ENCODE data around the gene RAP1GAP2. TPM values are rescaled to one million over a fixed set of nuclear protein-coding genes. Genes with fewer than 3 reads are reported as not detected.

RAP1GAP2 gene
- total and polyA plus RNA-seq, 7 experiments from 2014 or later: 0.54 to 95.6 (median 2.6) TPM

DNA sequence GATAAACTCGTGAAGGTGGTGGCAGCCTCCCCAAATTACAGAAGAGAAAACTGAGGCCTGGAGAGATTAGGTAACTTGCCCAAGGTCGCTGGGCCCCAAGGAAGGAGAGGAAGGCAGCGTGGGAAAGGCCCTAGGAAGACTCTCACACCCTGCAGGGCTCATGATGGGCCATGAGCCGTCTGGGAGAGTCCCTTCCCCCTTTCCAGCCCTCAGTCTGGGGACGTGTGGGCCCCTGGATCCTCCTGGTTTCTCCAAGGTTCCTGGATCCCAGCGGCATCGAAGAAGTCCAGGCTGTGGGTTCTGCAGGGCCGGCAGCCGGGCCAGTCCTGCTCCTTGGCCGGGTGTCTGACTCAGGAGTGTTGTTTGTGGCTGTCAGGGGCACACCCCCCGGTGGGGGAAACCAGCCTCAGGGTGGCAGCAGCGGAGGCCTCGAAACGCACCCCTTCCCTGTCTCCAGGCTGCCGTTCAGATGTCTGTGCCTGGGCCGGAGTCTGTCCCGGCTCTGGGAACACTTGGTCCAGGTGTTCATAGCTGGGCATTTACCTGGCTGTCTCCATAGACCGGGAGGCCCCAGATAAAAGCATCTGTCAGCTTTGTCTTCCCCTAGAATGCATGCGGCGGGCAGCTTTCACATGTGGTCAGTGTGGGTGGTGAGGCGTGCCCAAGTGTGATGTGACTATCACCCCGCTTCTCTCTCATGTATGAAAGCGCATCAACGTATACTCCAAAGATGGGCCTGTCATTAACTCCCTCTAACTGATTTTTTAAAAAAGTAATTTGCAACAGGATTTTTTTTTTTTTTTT, 3.7 kb upstream of the RAP1GAP2 start:
- Histone ChIP-seq H3K9me3 (ENCODE audit: control insufficient read depth in 2 of 3, low read length in 3 of 3) (no peaks in the 10 kb centered on the region), H3K27ac (ENCODE audit: low read depth, low read length) (no peak overlapping the region), H3K27me3 (ENCODE audit: control insufficient read depth in 2 of 2, insufficient read depth in 2 of 2, low read length in 2 of 2) (no peaks in the 10 kb centered on the region), H3K36me3 (ENCODE audit: control insufficient read depth in 2 of 3, insufficient read depth in 3 of 3, low read length in 3 of 3) (no peaks in the 10 kb centered on the region), H3K4me1 (ENCODE audit: control insufficient read depth in 2 of 2, insufficient read depth in 2 of 2, low read length in 2 of 2) (peaks cover 57 to 58% of the 10 kb centered on the region in 2 donors), H3K4me3 (ENCODE audit: low read length) (peak overlapping the region; percentile 20)
- DNase-seq (peak in 1 of 9 donors; percentile 27), ATAC-seq (peak; percentile 36)
- intact Hi-C loops (cut with micrococcal nuclease): no loop called here
- Mint-ChIP-seq H3K4me1 (peaks cover 46 to 70% (median 63%) of the 10 kb centered on the region in 7 donors), H3K36me3 (peaks cover 0 to 10% (median 0%) of the 10 kb centered on the region in 5 donors), H3K9me3 (no peaks in the 10 kb centered on the region), H3K27ac (peak overlapping the region in 4 of 9 donors; percentile 23 to 80 (median 52)), H3K27me3 (peaks cover 0 to 25% (median 0%) of the 10 kb centered on the region in 5 donors), H3K4me3 (peak overlapping the region in 8 of 10 donors; percentile 38 to 97 (median 65))
- ChIA-PET CTCF (interaction anchor here (0.8 kb wide), 1 partner anchor 422 kb away, joined by 3 read pairs; no protein-coding TSS in a partner anchor), POLR2A (interaction anchor here (2.1 to 4.1 kb wide), 2 partner anchors 11 to 23 kb away, joined by 7 to 24 read pairs; no protein-coding TSS in a partner anchor)

DNA sequence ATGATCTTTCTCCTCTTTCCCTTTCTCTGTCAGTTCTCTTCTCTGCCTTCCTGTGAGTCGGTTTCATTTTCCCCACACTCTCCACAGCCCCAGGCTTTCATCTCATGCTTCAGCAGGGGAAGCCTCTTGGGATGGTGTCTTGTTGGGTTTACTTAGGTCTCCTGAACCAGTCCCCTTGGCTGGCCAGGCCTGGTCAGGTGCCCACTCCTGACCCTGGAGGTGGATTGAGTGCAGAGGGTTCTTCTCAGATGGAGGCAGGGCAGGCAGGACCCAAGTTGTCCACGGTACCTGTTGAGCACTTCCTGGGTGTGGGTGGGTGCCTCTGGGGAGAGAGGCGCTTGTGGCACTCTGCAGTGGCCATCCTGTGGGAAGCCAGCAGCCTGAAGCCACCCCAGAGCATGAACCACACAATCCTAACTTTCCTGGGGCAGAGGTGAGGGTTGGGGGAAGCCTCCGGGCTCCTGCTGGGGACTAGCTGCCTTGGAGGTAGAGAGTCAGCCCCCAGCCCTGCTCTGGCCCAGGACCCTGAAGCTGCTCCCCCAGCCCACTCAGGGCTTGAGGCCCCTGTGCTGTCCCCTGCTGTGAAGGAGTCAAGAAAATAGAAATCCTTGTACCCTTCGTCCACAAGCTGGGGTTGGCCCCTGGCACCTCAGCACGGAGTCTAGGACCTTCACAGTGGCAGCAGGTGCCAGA, 2.0 kb upstream of the RAP1GAP2 start:
- no peaks in the 10 kb centered on the region for H3K9me3 ChIP-seq (ENCODE audit: control insufficient read depth in 2 of 3, low read length in 3 of 3)
- POLR2A ChIA-PET: interaction anchor here (2.4 to 4.1 kb wide), 2 partner anchors 20 to 21 kb away, joined by 24 to 28 read pairs; no protein-coding TSS in a partner anchor
- no peaks in the 10 kb centered on the region for H3K36me3 ChIP-seq (ENCODE audit: control insufficient read depth in 2 of 3, insufficient read depth in 3 of 3, low read length in 3 of 3)
- Mint-ChIP-seq H3K27ac (peak overlapping the region in 5 of 9 donors; percentile 35 to 88 (median 72)), H3K27me3 (peaks cover 0 to 16% (median 0%) of the 10 kb centered on the region in 5 donors), H3K9me3 (no peaks in the 10 kb centered on the region), H3K4me3 (peak overlapping the region; percentile 58 to 97 (median 81)), H3K36me3 (peaks cover 0 to 10% (median 0%) of the 10 kb centered on the region in 5 donors), H3K4me1 (peaks cover 59 to 84% (median 77%) of the 10 kb centered on the region in 7 donors)
- DNase-seq: no peak
- no peaks in the 10 kb centered on the region for H3K27me3 ChIP-seq (ENCODE audit: control insufficient read depth in 2 of 2, insufficient read depth in 2 of 2, low read length in 2 of 2)
- intact Hi-C loops (cut with micrococcal nuclease): no loop called here
- H3K4me3 ChIP-seq (ENCODE audit: low read length): peak overlapping the region; percentile 53
- peaks cover 64 to 65% of the 10 kb centered on the region in 2 donors for H3K4me1 ChIP-seq (ENCODE audit: control insufficient read depth in 2 of 2, insufficient read depth in 2 of 2, low read length in 2 of 2)
- CTCF ChIA-PET: interaction anchor here (1.6 kb wide), 1 partner anchor 20 kb away, joined by 6 read pairs; no protein-coding TSS in a partner anchor
- no peak overlapping the region for H3K27ac ChIP-seq (ENCODE audit: low read depth, low read length)
- ATAC-seq: no peak

DNA sequence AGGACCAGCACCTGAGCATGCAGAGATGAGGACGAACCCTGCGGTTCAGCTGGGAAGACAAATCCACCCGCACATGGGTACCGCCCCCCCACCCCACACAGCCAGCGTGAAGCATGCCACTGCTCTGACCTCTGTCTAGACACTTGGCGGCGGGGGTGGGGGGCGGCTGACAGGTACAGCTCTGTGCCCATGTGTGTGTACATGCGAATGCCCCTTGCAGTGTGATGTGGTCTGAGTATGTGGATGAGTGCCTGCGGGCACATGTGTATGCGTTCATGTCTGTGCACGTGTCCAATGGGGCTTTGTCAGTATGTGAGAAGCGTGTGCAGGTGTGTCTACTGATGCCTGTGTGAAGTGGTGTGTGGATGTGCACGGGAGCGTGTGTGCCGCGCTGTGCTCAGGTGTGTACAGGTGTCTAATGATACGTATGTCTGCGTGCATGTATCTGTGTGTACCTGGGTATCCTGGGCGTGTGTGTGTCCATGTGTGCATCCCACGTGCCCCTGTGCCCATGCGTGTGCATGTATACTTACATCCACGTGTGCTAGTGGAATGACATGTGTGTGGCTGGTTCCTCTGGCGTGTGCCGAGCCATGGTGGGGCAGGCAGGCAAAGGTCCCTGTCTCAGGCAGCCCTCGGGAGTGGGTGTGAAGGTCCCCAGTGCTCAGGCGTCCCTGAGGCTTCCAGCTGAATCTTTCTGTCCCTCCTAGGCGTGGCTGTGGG, 636 bp upstream of the RAP1GAP2 start:
- peak; percentile 0 for ATAC-seq
- H3K4me3 ChIP-seq (ENCODE audit: low read length): peak overlapping the region; percentile 87
- peak in 1 of 9 donors; percentile 11 for DNase-seq
- ChIA-PET POLR2A (interaction anchor here (0.8 to 2.4 kb wide), 5 partner anchors 9 to 25 kb away, joined by 3 to 28 read pairs (median 4); no protein-coding TSS in a partner anchor), CTCF (interaction anchor here (0.7 to 2.0 kb wide), 5 partner anchors 9 to 903 kb away, joined by 3 to 11 read pairs (median 5); no protein-coding TSS in a partner anchor)
- H3K4me1 ChIP-seq (ENCODE audit: control insufficient read depth in 2 of 2, insufficient read depth in 2 of 2, low read length in 2 of 2): peaks cover 61 to 65% of the 10 kb centered on the region in 2 donors
- Mint-ChIP-seq H3K36me3 (peaks cover 0 to 15% (median 0%) of the 10 kb centered on the region in 5 donors), H3K27ac (peak overlapping the region; percentile 48 to 87 (median 72)), H3K4me1 (peaks cover 62 to 92% (median 82%) of the 10 kb centered on the region in 7 donors), H3K27me3 (peaks cover 0 to 8% (median 0%) of the 10 kb centered on the region in 5 donors), H3K9me3 (no peaks in the 10 kb centered on the region), H3K4me3 (peak overlapping the region; percentile 83 to 100 (median 93))
- H3K9me3 ChIP-seq (ENCODE audit: control insufficient read depth in 2 of 3, low read length in 3 of 3): no peaks in the 10 kb centered on the region
- no peaks in the 10 kb centered on the region for H3K36me3 ChIP-seq (ENCODE audit: control insufficient read depth in 2 of 3, insufficient read depth in 3 of 3, low read length in 3 of 3)
- no peak overlapping the region for H3K27ac ChIP-seq (ENCODE audit: low read depth, low read length)
- H3K27me3 ChIP-seq (ENCODE audit: control insufficient read depth in 2 of 2, insufficient read depth in 2 of 2, low read length in 2 of 2): no peaks in the 10 kb centered on the region
- intact Hi-C loops (cut with micrococcal nuclease): loop anchor here (1.0 kb wide), 2 partner anchors 9 to 19 kb away; no protein-coding TSS in a partner anchor

DNA sequence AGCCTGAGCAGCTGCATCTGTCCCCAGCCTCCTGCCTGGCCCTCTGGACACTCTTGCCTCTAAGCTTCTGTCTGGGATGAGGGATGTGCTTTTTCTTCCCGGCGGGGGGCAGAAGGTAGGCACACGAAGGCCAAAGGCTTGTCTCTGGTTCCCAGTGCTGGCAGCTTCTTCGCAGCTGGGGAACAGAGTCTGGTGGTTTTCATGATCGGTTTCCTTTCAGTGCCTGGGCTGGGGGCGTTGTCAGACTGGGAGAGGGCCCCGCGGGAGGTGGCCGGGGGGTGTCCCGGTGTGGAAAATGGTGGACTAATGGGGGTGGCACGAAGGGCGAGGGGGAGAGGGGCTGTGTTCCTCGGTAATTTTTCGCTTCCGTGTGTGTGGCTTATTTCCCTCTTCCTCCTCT, 988 bp downstream of the RAP1GAP2 start:
- H3K9me3 ChIP-seq (ENCODE audit: control insufficient read depth in 2 of 3, low read length in 3 of 3): no peaks in the 10 kb centered on the region
- H3K36me3 Mint-ChIP-seq: peaks cover 0 to 18% (median 6%) of the 10 kb centered on the region in 5 donors
- H3K36me3 ChIP-seq (ENCODE audit: control insufficient read depth in 2 of 3, insufficient read depth in 3 of 3, low read length in 3 of 3): peaks cover 0 to 8% (median 0%) of the 10 kb centered on the region in 3 experiments
- H3K4me1 Mint-ChIP-seq: peaks cover 51 to 83% (median 66%) of the 10 kb centered on the region in 7 donors
- H3K4me3 Mint-ChIP-seq: peak overlapping the region; percentile 83 to 100 (median 93)
- peak overlapping the region; percentile 87 for H3K4me3 ChIP-seq (ENCODE audit: low read length)
- CTCF ChIA-PET: interaction anchor here (0.6 kb wide), 1 partner anchor 51 kb away, joined by 3 read pairs; no protein-coding TSS in a partner anchor
- POLR2A ChIA-PET: interaction anchor here (0.6 to 3.8 kb wide), 5 partner anchors 14 to 138 kb away, joined by 3 to 18 read pairs (median 6); no protein-coding TSS in a partner anchor
- H3K27ac ChIP-seq (ENCODE audit: low read depth, low read length): no peak overlapping the region
- no peaks in the 10 kb centered on the region for H3K9me3 Mint-ChIP-seq
- intact Hi-C loops (cut with micrococcal nuclease): no loop called here
- ATAC-seq (no peak), DNase-seq (peak in 1 of 9 donors; percentile 20)
- no peaks in the 10 kb centered on the region for H3K27me3 ChIP-seq (ENCODE audit: control insufficient read depth in 2 of 2, insufficient read depth in 2 of 2, low read length in 2 of 2)
- peaks cover 0 to 3% (median 0%) of the 10 kb centered on the region in 5 donors for H3K27me3 Mint-ChIP-seq
- H3K27ac Mint-ChIP-seq: peak overlapping the region; percentile 25 to 91 (median 69)
- H3K4me1 ChIP-seq (ENCODE audit: control insufficient read depth in 2 of 2, insufficient read depth in 2 of 2, low read length in 2 of 2): peaks cover 45 to 53% of the 10 kb centered on the region in 2 donors

DNA sequence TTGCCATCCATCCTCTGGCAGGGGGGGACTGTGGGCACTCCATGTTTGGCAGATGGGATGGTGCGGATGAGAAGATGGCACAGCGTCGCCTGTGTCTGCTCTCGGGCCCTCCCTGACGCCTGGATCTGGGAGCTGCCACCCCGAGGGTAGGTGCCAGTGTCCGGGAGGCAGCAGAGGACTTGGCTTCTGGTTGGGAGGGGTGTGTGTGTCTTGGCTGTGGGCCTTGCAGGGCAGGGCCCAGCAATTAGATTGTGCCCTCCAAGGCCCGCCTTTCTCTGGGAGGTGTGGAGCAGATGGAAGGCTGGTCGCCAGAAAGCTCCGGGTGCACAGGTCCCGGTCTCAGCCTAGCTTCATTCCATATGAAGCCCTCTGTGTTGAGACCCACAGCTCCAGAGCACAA, 1.4 kb downstream of the RAP1GAP2 start:
- peaks cover 0 to 8% (median 0%) of the 10 kb centered on the region in 3 experiments for H3K36me3 ChIP-seq (ENCODE audit: control insufficient read depth in 2 of 3, insufficient read depth in 3 of 3, low read length in 3 of 3)
- Mint-ChIP-seq H3K9me3 (no peaks in the 10 kb centered on the region), H3K4me1 (peaks cover 50 to 81% (median 66%) of the 10 kb centered on the region in 7 donors), H3K27ac (peak overlapping the region in 6 of 9 donors; percentile 32 to 74 (median 62)), H3K36me3 (peaks cover 0 to 18% (median 6%) of the 10 kb centered on the region in 5 donors), H3K4me3 (peak overlapping the region; percentile 83 to 100 (median 93)), H3K27me3 (peaks cover 0 to 3% (median 0%) of the 10 kb centered on the region in 5 donors)
- ATAC-seq (no peak), DNase-seq (no peak)
- H3K9me3 ChIP-seq (ENCODE audit: control insufficient read depth in 2 of 3, low read length in 3 of 3): no peaks in the 10 kb centered on the region
- H3K27ac ChIP-seq (ENCODE audit: low read depth, low read length): no peak overlapping the region
- intact Hi-C loops (cut with micrococcal nuclease): no loop called here
- CTCF ChIA-PET: no interaction called here
- no peaks in the 10 kb centered on the region for H3K27me3 ChIP-seq (ENCODE audit: control insufficient read depth in 2 of 2, insufficient read depth in 2 of 2, low read length in 2 of 2)
- POLR2A ChIA-PET: interaction anchor here (0.6 to 3.8 kb wide), 4 partner anchors 13 to 137 kb away, joined by 3 to 18 read pairs (median 8); no protein-coding TSS in a partner anchor
- H3K4me3 ChIP-seq (ENCODE audit: low read length): peak overlapping the region; percentile 87
- H3K4me1 ChIP-seq (ENCODE audit: control insufficient read depth in 2 of 2, insufficient read depth in 2 of 2, low read length in 2 of 2): peaks cover 40 to 49% of the 10 kb centered on the region in 2 donors
